ENCODE measurements around the gene CENPA.

DNA sequence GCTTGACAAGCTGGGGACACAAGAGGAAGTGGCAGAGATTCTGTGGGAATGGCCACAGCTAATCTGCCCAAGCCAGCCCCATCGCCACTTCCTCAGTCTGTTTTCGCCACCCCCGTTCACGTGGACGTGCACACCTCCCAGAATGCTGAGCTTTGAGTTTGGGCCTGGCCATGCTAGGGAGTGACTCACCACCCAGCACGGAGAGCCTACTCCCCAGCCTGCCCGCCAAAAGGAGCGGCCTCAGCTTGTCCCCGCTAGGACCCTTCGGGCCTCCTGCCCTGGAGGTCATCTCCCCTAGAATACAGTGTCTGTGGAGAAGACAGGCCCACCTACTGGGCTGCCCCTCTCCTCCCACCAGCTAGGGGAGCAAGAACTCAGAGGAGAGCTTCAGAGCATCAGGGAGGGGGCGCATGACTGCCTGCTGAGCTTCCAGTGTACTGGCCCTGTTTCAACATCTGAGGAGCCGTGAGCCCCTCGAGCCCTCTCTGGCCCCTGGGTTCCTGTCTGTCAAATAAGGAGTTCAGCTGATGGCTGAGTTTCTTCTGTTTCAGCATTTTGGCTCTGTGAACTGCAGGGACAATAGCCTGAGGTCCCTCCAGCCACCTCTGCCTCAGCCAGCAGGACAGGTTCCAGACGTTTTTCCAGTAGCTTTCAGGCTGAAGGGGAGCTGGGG lies 16.6 kb upstream of the CENPA start:
- TF ChIP-seq CTCF (conservative IDR thresholded peaks at IDR 0.05 in 1 of 2, IDR thresholded peaks at IDR 0.05 in 1 of 2; ENCODE audit: extremely low read depth in 1 of 2, insufficient read depth in 1 of 2, low read depth in 1 of 2, low read length in 2 of 2), result peak in 1 of 2 donors; percentile 5
- no peak for TF ChIP-seq EZH2 (IDR thresholded peaks at IDR 0.05; ENCODE audit: borderline replicate concordance, low read length)

Measured in mammary epithelial cell (primary cell).